ENCODE results near the gene CDH4.

The CDH4 gene

DNA sequence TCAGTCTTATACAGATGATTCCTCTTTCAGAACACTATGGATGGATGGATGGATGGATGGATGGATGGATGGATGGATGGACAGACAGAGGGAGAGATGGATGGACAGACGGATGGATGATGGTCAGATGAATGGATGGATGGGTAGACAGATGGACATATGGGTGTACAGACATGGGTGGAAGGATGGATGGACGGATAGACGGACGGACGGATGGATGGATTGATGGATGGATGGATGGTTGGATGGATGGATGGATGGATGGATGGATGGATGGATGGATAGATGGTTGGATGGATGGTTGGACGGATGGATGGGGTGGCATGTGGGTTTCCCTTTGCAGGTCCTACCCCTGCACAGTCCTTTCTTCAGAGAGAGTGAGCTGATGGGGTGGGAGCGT is 320.7 kb downstream of the CDH4 start:
- TF ChIP-seq, protein P1, sequence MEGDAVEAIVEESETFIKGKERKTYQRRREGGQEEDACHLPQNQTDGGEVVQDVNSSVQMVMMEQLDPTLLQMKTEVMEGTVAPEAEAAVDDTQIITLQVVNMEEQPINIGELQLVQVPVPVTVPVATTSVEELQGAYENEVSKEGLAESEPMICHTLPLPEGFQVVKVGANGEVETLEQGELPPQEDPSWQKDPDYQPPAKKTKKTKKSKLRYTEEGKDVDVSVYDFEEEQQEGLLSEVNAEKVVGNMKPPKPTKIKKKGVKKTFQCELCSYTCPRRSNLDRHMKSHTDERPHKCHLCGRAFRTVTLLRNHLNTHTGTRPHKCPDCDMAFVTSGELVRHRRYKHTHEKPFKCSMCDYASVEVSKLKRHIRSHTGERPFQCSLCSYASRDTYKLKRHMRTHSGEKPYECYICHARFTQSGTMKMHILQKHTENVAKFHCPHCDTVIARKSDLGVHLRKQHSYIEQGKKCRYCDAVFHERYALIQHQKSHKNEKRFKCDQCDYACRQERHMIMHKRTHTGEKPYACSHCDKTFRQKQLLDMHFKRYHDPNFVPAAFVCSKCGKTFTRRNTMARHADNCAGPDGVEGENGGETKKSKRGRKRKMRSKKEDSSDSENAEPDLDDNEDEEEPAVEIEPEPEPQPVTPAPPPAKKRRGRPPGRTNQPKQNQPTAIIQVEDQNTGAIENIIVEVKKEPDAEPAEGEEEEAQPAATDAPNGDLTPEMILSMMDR (IDR thresholded peaks at IDR 0.05; ENCODE audit: control extremely low read depth, extremely low read depth, low read depth, missing control alignments) = no peak
- CTCF ChIA-PET = no interaction called here
- DNase-seq (ENCODE audit: extremely low spot score) = no peak
- POLR2A ChIA-PET = no interaction called here

DNA sequence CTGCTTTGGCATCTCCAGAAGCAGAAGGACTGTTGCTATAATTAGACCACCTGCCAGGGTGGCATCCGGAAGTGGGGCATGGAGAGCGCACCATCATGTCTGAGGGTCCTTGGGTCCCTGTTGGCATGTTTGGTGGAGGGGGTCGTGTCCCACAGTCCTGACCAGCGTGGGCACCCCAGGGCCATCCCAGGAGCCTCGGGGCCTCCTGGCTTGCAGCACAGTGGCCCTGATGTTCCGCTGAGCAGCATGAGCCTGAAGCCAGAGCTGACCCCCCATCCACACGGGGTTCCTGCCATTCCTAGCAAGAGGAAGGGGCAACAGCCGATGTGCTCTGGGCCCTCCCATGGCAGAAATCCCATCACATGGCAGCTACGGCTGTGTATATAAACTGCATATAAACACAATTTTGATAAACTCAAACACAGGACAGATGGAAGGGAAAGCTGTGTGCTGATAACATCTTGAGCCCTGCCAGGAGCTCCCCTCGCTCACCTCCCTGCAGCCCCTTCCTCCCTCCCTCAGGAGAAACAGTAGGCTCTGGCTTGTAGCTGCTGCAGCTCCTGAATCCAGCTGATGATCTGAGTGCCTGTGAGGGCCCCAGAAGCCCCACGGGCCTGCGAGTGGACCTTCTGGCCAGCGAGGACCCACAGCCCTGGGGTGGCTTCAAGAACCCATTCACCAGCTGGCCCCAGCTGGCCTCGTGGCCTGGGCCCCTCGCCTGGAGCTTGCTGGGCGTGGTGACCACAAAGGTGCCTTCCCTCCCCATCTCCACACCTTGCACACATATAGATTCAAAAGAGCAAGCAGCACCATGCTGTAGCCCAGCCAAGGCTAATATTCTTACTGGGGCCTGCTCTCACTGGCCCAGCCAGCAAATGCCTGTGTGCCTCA is 321.6 kb downstream of the CDH4 start:
- TF ChIP-seq, protein P1 (IDR thresholded peaks at IDR 0.05; ENCODE audit: control extremely low read depth, extremely low read depth, low read depth, missing control alignments) = no peak
- DNase-seq (ENCODE audit: extremely low spot score) = no peak
- CTCF ChIA-PET = interaction anchor here (1.6 kb wide), 1 partner anchor 11 kb away, joined by 4 read pairs; no protein-coding TSS in a partner anchor
- POLR2A ChIA-PET = no interaction called here

DNA sequence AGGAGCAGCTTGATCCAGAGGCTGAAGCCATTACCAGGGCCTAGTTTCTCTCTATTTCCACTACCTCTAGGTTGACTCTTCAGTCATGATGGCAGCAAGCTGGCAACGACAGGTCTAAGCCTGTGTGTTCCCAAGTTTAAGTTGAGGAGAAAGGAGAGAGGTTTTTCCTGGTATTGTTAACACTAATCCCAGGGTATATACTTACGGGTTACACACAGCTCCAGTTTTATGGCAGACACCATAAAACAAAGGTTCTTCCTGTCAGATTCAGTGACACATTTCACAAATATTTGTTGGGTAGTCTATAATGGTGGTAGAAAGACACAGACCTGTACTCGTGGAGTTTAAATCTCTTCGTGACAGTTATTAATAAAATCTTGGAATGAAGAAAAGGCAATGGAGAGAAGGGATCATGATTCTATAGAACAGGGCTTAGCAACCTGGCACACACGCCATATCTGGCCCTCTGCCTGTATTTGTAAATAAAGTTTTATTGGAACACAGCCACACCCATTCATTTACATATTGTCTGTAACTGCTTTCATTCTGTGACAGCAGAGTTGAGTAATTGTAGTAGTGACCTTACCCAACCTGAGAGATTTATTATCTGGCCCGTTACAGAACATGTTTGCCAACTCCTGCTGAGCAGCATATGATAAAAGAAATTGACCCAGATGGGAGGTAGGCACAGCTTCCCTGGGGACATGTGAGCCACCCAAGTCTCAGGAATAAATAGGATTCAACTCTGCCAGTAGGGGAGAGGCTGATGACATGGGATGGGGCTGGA is 323.3 kb downstream of the CDH4 start:
- TF ChIP-seq, protein P1 (IDR thresholded peaks at IDR 0.05; ENCODE audit: control extremely low read depth, extremely low read depth, low read depth, missing control alignments) = no peak
- ChIA-PET POLR2A (no interaction called here), CTCF (interaction anchor here (1.1 to 1.6 kb wide), 2 partner anchors 9 to 14 kb away, joined by 3 to 4 read pairs; no protein-coding TSS in a partner anchor)
- no peak for DNase-seq (ENCODE audit: extremely low spot score)

DNA sequence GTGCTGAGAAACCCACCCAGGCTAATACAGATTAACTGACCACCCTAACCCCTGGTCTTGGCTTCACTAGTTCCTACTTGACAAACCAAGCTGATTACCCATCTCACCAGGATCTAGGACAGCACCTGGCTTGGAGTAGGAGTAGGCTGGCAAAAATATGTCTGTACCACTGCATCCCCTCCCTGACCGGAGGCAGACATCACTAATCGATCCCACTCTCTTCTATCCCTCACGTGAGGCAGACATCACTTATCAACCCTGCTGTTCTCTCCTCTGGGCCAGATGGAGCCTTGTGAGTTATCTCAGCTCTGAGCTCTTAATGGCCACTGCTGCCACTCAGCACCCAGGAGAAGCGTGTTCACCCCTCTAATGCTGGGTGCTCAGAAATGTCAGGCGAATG is 324.3 kb downstream of the CDH4 start:
- DNase-seq (ENCODE audit: extremely low spot score) = no peak
- POLR2A ChIA-PET = no interaction called here
- CTCF ChIA-PET = no interaction called here
- TF ChIP-seq, protein P1 (IDR thresholded peaks at IDR 0.05; ENCODE audit: control extremely low read depth, extremely low read depth, low read depth, missing control alignments) = no peak

DNA sequence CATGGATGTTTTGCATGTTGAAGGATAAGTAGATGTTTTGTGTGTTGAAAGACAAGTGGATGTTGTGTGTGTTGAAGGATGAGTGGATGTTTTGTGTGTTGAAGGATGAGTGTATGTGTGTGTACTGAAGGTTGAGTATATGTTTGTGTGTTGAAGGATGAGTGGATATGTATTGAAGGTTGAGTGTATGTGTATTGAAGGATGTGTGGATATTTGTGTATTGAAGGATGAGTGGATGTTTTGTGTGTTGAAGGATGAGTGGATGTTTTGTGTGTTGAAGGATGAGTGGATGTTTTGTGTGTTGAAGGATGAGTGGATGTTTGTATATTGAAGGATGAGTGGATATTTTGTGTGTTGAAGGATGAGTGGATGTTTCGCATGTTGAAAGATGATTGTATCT is 325.0 kb downstream of the CDH4 start:
- DNase-seq (ENCODE audit: extremely low spot score) = no peak
- ChIA-PET POLR2A (no interaction called here), CTCF (no interaction called here)
- TF ChIP-seq, protein P1 (IDR thresholded peaks at IDR 0.05; ENCODE audit: control extremely low read depth, extremely low read depth, low read depth, missing control alignments) = no peak

DNA sequence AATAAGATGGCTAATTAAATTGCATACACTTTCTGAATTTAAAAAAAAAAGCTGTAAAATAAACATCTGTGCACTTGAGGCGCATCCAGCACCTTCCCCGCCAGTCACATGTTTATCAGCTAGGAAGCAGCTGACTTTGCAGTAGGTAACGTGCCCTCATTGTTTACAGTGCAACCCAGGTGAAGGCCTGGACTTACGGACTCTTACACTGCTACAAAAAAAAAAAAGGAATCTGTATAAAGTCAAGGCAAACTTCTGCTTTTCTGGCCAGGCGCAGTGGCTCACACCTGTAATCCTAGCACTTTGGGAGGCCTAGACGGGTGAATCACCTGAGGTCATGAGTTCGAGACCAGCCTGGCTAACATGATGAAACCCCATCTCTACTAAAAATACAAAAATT is 327.8 kb downstream of the CDH4 start:
- ChIA-PET CTCF (no interaction called here), POLR2A (no interaction called here)
- DNase-seq (ENCODE audit: extremely low spot score) = no peak
- TF ChIP-seq, protein P1 (IDR thresholded peaks at IDR 0.05; ENCODE audit: control extremely low read depth, extremely low read depth, low read depth, missing control alignments) = no peak
